ENCODE measurements around the gene BMP10. TPM values are rescaled to one million over a fixed set of nuclear protein-coding genes. Genes with fewer than 3 reads are reported as not detected.

The BMP10 gene
- total RNA-seq, 1 donor from 2014 or later, result not detected

Other genes with a start within 250 kb of the BMP10 start
- 2.0 TPM for gene PROKR1, start 227.8 kb downstream of the BMP10 start, total RNA-seq
- gene ARHGAP25, start 136.6 kb downstream of the BMP10 start, total RNA-seq, result 2.0 TPM
- gene GKN2, start 81.5 kb upstream of the BMP10 start, total RNA-seq, result not detected
- gene GKN1, start 103.2 kb upstream of the BMP10 start, total RNA-seq, result not detected
- 9.8 TPM for gene ANTXR1, start 141.8 kb upstream of the BMP10 start, total RNA-seq

Data from occipital lobe (tissue), 1 donor.